IMR-90 (cell line): ENCODE data around the gene NR2F2. TPM values are rescaled to one million over a fixed set of nuclear protein-coding genes. Genes with fewer than 3 reads are reported as not detected.

Experiments used
- ATAC-seq: fragments of 200-7000 bp; cut with Tn5 transposase; 2 replicates; pipeline ENCODE4 v1.9.1; 2020; ENCODE audit warnings: low read depth, mild to moderate bottlenecking, moderate library complexity
- BruUV-seq: library from RNA; stranded (reverse); fragments of 400-500 nt; replicated peaks from 2 replicates; lab custom pipeline; 2021; lab: Mats Ljungman, UMichigan
- CTCF ChIA-PET: fragments of 300-600 bp; formaldehyde crosslinking; extraction: SDS; loops from one replicate; lab custom pipeline; 2021; ENCODE audit warnings: antibody characterized with exemption; lab: Yijun Ruan, JAX
- POLR2A ChIA-PET: fragments of 300-600 bp; sonication (Branson Sonifier 250); formaldehyde crosslinking; loops from one replicate; lab custom pipeline; 2022; ENCODE audit warnings: antibody characterized with exemption; ENCODE audit not compliant: unreplicated experiment; lab: Charles Lee
- DNase-seq: peaks from one replicate; pipeline ENCODE4 v3.0.0; 2013
- H2AFZ ChIP-seq: replicated peaks from 2 replicates; pipeline ENCODE3; 2013; ENCODE audit warnings: low read length, mild to moderate bottlenecking; ENCODE audit not compliant: poor library complexity
- H2AK5ac ChIP-seq: 2 replicates; pipeline ENCODE4 v1.6.1; 2013; ENCODE audit warnings: low read depth, low read length, inconsistent platforms
- H2AK9ac ChIP-seq: replicated peaks from 2 replicates; pipeline ENCODE3; 2013; ENCODE audit warnings: mild to moderate bottlenecking, low read depth, low read length, moderate library complexity; ENCODE audit not compliant: poor library complexity
- H2BK120ac ChIP-seq: 2 replicates; pipeline ENCODE4 v1.6.1; 2013; ENCODE audit warnings: low read depth, low read length, inconsistent platforms
- H2BK15ac ChIP-seq: 3 replicates; pipeline ENCODE4 v1.6.1; 2013; ENCODE audit warnings: low read depth, low read length, inconsistent platforms
- H2BK20ac ChIP-seq: 2 replicates; pipeline ENCODE4 v1.6.1; 2013; ENCODE audit warnings: low read depth, mild to moderate bottlenecking, inconsistent platforms, low read length, moderate library complexity
- H2BK5ac ChIP-seq: 2 replicates; pipeline ENCODE4 v1.6.1; 2013; ENCODE audit warnings: mild to moderate bottlenecking, low read depth, low read length, inconsistent platforms; ENCODE audit not compliant: poor library complexity, severe bottlenecking
- H3K14ac ChIP-seq: replicated peaks from 2 replicates; pipeline ENCODE4 v1.6.1; 2013; ENCODE audit warnings: low read depth, low read length, inconsistent platforms
- H3K18ac ChIP-seq: 2 replicates; pipeline ENCODE4 v1.6.1; 2013; ENCODE audit warnings: low read depth, low read length, control low read depth
- H3K23ac ChIP-seq: 2 replicates; pipeline ENCODE4 v1.6.1; 2013; ENCODE audit warnings: low read depth, low read length, inconsistent platforms
- H3K27ac ChIP-seq: 2 replicates; pipeline ENCODE4 v1.5.1; 2013; ENCODE audit warnings: mild to moderate bottlenecking, control low read depth, low read length; ENCODE audit not compliant: insufficient read depth
- H3K27me3 ChIP-seq: 2 replicates; pipeline ENCODE4 v1.6.1; 2013; ENCODE audit warnings: low read length; ENCODE audit not compliant: control insufficient read depth, insufficient read depth
- H3K36me3 ChIP-seq: 2 replicates; pipeline ENCODE4 v1.6.1; 2013; ENCODE audit warnings: low read length, mixed read lengths; ENCODE audit not compliant: control insufficient read depth, insufficient read depth
- H3K4ac ChIP-seq: 2 replicates; pipeline ENCODE4 v1.6.1; 2013; ENCODE audit warnings: low read depth, low read length, inconsistent platforms
- H3K4me1 ChIP-seq: 2 replicates; pipeline ENCODE4 v1.6.1; 2013; ENCODE audit warnings: low read length, mixed read lengths; ENCODE audit not compliant: control insufficient read depth, insufficient read depth
- H3K4me2 ChIP-seq: 2 replicates; pipeline ENCODE4 v1.6.1; 2013; ENCODE audit warnings: low read depth, mild to moderate bottlenecking, control low read depth, low read length, moderate library complexity
- H3K4me3 ChIP-seq: 2 replicates; pipeline ENCODE4 v1.5.1; 2013; ENCODE audit warnings: low read depth, mild to moderate bottlenecking, control low read depth, low read length, moderate library complexity; ENCODE audit not compliant: insufficient read depth
- H3K56ac ChIP-seq: 2 replicates; pipeline ENCODE4 v1.6.1; 2013; ENCODE audit warnings: low read length, inconsistent platforms; ENCODE audit not compliant: insufficient read depth; ENCODE audit errors: extremely low read depth
- H3K79me1 ChIP-seq, 2 experiments: 2 replicates each; pipeline ENCODE4 v1.6.1; 2013; ENCODE audit warnings: low read length in 2 of 2, inconsistent platforms in 1 of 2, low read depth in 1 of 2
- H3K9ac ChIP-seq: 2 replicates; pipeline ENCODE4 v1.6.1; 2013; ENCODE audit warnings: low read depth, low read length, control low read depth
- H3K9me1 ChIP-seq: 2 replicates; pipeline ENCODE4 v1.6.1; 2013; ENCODE audit warnings: low read length, inconsistent platforms; ENCODE audit not compliant: insufficient read depth
- H3K9me3 ChIP-seq: 2 replicates; pipeline ENCODE4 v1.6.1; 2013; ENCODE audit warnings: low read length; ENCODE audit not compliant: control insufficient read depth, insufficient read depth
- H4K20me1 ChIP-seq: 2 replicates; pipeline ENCODE4 v1.6.1; 2013; ENCODE audit warnings: low read length, inconsistent platforms; ENCODE audit not compliant: insufficient read depth
- H4K5ac ChIP-seq: 2 replicates; pipeline ENCODE4 v1.6.1; 2013; ENCODE audit warnings: mild to moderate bottlenecking, low read depth, low read length, control low read depth
- H4K8ac ChIP-seq, 2 experiments: 2 replicates each; pipeline ENCODE4 v1.6.1; 2013; ENCODE audit warnings: low read depth in 2 of 2, low read length in 2 of 2, control low read depth in 1 of 2, inconsistent platforms in 1 of 2
- H4K91ac ChIP-seq: 2 replicates; pipeline ENCODE4 v1.6.1; 2013; ENCODE audit warnings: low read depth, low read length, inconsistent platforms; ENCODE audit not compliant: insufficient read depth
- MXI1 ChIP-seq: IDR thresholded peaks from 2 replicates; pipeline ENCODE4 v1.6.1; 2012; ENCODE audit warnings: low read depth, mild to moderate bottlenecking, low read length, moderate library complexity, borderline replicate concordance
- NFE2L2 ChIP-seq: fragments of 150-350 bp; IDR thresholded peaks from 2 replicates; pipeline ENCODE4 v1.6.1; 2016; ENCODE audit warnings: low read depth, mild to moderate bottlenecking, low read length
- WGBS, 2 experiments: methylation state at CpG; one replicate each; pipeline versions ENCODE4 v1.1.5 to v1.1.7; 2013; ENCODE audit warnings: missing lambda C conversion rate in 2 of 2; ENCODE audit not compliant: insufficient read length in 1 of 2; ENCODE audit errors: extremely low coverage in 2 of 2; 5-methylcytosine and 5-hydroxymethylcytosine counted together
- dilution Hi-C: fragments of 300-500 bp; cut with HindIII; formaldehyde crosslinking; loops from one replicate; pipeline ENCODE4 v1.14.3; 2018; ENCODE audit warnings: low sequenced_read_pairs; ENCODE audit not compliant: unreplicated experiment
- in situ Hi-C: fragments of 300-500 bp; cut with MboI; formaldehyde crosslinking; loops from 3 replicates; pipeline ENCODE4 v1.14.3; 2019; ENCODE audit warnings: low sequenced_read_pairs, inconsistent platforms, mixed read lengths
- intact Hi-C: fragments of 100-400 bp; cut with micrococcal nuclease; formaldehyde crosslinking; loops from 2 replicates; pipeline ENCODE4 v1.10.0; 2022
- polyA plus RNA-seq, 3 experiments: library from polyadenylated mRNA; depleted of rRNA; stranded (reverse); fragments of >200 nt; gene quantifications; 2 replicates each; pipeline ENCODE4 v1.2.3, GENCODE V29; 2012; ENCODE audit warnings: low replicate concordance in 1 of 3
- total RNA-seq: library from RNA; depleted of rRNA; stranded (reverse); fragments of >200 nt; gene quantifications from 2 replicates; pipeline ENCODE4 v1.2.3, GENCODE V29; 2012
- TF ChIP-seq, protein P1 (sequence below): fragments of 150-350 bp; IDR thresholded peaks from 2 replicates; pipeline ENCODE4 v1.6.1; 2016; ENCODE audit warnings: low read depth, mild to moderate bottlenecking, low read length, moderate library complexity, borderline replicate concordance

Gene NR2F2
- total and polyA plus RNA-seq, 2 of the 4 experiments (the other 2 are of a cell fraction): 20.3 to 161 TPM

DNA sequence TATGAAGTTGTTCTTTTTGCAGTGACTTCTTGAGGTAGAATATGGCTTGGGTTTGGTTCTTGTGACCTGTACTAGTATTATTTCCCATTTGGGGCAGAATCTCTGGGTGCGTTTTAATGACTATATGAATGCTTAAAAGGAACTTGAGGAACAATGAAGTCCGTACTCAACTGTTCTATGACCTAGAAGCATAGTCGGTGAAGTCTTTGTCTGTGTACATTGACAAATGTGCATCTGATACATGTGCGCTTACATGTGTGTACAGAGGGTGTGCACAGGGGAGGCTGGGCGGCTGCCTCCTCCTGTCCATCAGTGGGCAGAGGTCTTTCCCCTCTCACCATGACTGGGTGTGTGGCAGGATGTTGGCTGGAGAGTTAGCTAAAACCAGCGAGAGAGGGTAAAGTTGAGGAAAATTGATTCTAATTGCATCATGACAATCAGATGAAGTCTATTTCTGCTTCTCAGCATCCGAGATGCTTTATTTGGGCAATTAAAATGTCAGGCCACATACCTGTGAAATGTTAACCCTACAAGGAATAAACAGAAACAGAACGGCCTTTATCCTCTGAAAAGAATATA, 1.0 kb upstream of the NR2F2 start:
- H3K9ac ChIP-seq: peak overlapping the region; percentile 79
- H3K27ac ChIP-seq: peak overlapping the region; percentile 82
- H3K56ac ChIP-seq: peak overlapping the region; percentile 67
- H4K91ac ChIP-seq: peak overlapping the region; percentile 72
- peak overlapping the region; percentile 52; the same call in 1 of the 2 replicates for H2BK20ac ChIP-seq
- H3K18ac ChIP-seq: peak overlapping the region; percentile 70
- H3K27me3 ChIP-seq: no peaks in the 10 kb centered on the region
- peak overlapping the region; percentile 87 for H3K23ac ChIP-seq
- peak overlapping the region; percentile 67 for H3K4me3 ChIP-seq
- peak overlapping the region; percentile 83 for H2BK120ac ChIP-seq
- peak overlapping the region; percentile 84 for H4K5ac ChIP-seq
- peak overlapping the region; percentile 31 for H2AK9ac ChIP-seq
- dilution Hi-C loops: no loop called here
- TF ChIP-seq, protein P1, sequence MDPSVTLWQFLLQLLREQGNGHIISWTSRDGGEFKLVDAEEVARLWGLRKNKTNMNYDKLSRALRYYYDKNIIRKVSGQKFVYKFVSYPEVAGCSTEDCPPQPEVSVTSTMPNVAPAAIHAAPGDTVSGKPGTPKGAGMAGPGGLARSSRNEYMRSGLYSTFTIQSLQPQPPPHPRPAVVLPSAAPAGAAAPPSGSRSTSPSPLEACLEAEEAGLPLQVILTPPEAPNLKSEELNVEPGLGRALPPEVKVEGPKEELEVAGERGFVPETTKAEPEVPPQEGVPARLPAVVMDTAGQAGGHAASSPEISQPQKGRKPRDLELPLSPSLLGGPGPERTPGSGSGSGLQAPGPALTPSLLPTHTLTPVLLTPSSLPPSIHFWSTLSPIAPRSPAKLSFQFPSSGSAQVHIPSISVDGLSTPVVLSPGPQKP: no peak
- 0 out of 2 replicates have a peak, but pooled peaks have one; percentile 11 for TF ChIP-seq NFE2L2
- TF ChIP-seq MXI1: 0 out of 2 replicates have a peak, but pooled peaks have one; percentile 32
- H3K4ac ChIP-seq: peak overlapping the region; percentile 85
- H3K14ac ChIP-seq: peak overlapping the region; percentile 76
- no peak for ATAC-seq
- H4K20me1 ChIP-seq: peaks cover 19% of the 10 kb centered on the region
- H4K8ac ChIP-seq: peak overlapping the region; percentile 44 to 86
- H3K4me1 ChIP-seq: peaks cover 4% of the 10 kb centered on the region
- H2AK5ac ChIP-seq: peak overlapping the region; percentile 55
- H3K79me1 ChIP-seq: peaks cover 6 to 12% of the 10 kb centered on the region in 2 experiments; a peak in 2 of 4 replicates
- H2BK15ac ChIP-seq: peak overlapping the region; percentile 35; the same call in 2 of the 3 replicates
- peak overlapping the region; percentile 94 for H2BK5ac ChIP-seq
- H3K36me3 ChIP-seq: peaks cover 23% of the 10 kb centered on the region
- no CpG with 5 or more reads among the region's 8 CpGs for WGBS, 2 experiments
- ChIA-PET CTCF (interaction anchor here (0.6 kb wide), 3 partner anchors 9 to 289 kb away, joined by 3 to 4 read pairs (median 3); no protein-coding TSS in a partner anchor), POLR2A (no interaction called here)
- H2AFZ ChIP-seq: peak overlapping the region; percentile 9
- H3K4me2 ChIP-seq: peak overlapping the region; percentile 90
- intact Hi-C loops: loop anchor here (5.0 to 10.0 kb wide), 8 partner anchors 147 to 922 kb away; no protein-coding TSS in a partner anchor
- BruUV-seq: no TSS peak
- in situ Hi-C loops: loop anchor here (5.0 to 25.0 kb wide), 2 partner anchors 767 to 1072 kb away; no protein-coding TSS in a partner anchor
- no peaks in the 10 kb centered on the region for H3K9me3 ChIP-seq
- no peaks in the 10 kb centered on the region for H3K9me1 ChIP-seq
- DNase-seq: no peak
